NCI-H510A (cell line): ENCODE data around the gene STAG3.
A peak's percentile ranks its signal among the peaks of the same experiment; 100 is the strongest.
"Not testable (repeated sequence)": the region's sequence is repeated elsewhere in the genome, so short reads cannot be mapped to it uniquely, and the experiment has no call there.

Source experiments
- DNase-seq: peaks from one replicate; lab custom pipeline; 2025; lab: John Stamatoyannopoulos, UW

The STAG3 gene

DNA sequence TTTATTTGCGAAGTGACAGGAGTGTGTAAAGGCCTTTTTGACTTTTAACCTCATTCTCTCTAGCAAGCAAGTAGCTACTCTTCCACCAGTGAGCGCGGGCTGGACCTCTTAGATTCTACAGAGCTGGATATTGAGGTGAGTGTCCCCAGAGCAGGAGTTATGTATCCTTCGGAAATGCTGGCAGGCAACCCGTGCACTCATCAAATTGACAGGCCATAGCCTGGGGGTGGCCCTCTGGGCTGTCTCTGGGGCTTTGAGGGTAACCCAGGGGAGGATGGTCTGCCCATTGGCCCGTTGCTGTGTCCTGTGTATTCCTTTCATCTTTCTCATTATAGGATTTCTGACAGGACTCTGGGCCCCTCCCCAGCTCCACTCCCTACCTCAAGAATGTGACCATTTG is 36.0 kb downstream of the STAG3 start:
- DNase-seq = no peak

DNA sequence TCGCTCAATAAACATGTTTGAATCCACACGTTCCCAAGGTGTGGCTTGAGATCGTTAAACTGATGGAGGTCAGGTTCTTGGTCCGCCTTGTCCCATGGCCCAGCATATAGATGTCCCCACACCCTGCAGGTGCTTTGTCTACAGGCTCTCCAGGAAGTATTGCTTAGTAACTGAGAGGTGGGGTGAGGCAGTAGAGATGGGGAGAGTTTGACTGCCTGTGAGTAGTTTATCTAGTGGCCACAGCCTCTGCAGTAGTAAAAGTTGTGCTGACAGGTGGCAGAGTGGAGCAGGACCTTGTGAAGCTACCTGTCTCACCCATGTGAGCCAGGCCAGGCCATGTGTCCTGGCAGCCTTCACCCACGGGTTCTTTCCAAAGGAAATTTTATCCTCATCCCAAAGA is 36.6 kb downstream of the STAG3 start:
- DNase-seq = not testable (repeated sequence)

DNA sequence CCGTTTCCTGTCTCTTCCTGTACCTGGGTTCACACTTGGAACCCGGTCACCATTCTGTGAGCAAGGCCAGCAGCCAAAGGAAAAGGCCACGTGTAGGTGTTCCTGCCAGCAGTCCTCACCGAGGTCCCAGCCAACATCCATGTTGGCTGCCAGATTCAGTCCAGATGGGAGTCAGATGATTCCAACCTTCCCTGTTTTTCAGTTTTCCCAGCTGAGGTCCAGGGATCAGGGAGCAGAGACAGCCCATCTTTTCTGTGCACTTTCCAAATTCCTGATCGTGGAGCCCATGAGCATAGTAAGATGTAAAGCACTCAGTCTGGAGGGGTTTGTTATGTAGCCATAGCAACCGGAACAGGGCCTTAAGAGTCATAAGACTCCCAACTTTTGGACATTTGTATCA is 38.2 kb downstream of the STAG3 start:
- DNase-seq = no peak

DNA sequence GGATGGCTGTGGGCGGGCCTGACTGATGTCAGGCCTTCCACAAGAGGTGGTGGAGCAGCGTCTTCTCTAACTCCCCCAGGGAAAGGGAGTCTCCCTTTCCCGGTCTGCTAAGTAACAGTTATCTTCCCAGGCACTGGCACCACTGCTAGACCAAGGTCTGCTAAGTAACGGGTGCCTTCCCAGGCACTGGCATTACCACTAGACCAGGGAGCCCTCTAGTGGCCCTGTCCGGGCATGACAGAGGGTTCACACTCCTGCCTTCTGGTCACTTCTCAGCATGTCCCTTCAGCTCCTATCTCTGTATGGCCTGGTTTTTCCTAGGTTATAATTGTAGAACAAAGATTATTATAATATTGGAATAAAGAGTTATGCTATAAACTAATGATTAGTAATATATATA is 40.2 kb downstream of the STAG3 start:
- DNase-seq = not testable (repeated sequence)

DNA sequence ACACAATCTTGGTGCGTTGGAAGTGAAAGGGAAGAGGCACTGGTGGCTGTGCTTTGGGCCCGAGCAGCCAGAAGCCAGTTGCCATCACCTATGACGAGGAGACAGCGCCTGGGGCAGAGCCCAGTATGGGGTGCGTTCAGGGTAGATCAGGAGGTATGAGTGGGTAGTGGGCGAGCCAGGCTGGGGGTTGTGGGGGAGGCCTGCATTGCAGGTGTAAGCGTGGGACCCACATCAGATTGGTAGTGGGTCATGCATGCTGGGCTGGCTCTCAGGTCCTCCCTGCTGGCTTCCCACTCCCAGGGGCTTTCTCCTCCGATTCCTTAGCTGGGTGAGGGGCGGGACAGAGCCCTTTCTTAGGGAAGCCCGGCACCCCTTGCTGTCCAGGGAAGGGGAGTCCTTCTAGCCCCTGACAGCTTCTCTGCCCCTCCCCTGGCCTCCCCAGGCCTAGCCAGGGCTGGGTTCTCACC is 41.6 kb downstream of the STAG3 start:
- no peak for DNase-seq

DNA sequence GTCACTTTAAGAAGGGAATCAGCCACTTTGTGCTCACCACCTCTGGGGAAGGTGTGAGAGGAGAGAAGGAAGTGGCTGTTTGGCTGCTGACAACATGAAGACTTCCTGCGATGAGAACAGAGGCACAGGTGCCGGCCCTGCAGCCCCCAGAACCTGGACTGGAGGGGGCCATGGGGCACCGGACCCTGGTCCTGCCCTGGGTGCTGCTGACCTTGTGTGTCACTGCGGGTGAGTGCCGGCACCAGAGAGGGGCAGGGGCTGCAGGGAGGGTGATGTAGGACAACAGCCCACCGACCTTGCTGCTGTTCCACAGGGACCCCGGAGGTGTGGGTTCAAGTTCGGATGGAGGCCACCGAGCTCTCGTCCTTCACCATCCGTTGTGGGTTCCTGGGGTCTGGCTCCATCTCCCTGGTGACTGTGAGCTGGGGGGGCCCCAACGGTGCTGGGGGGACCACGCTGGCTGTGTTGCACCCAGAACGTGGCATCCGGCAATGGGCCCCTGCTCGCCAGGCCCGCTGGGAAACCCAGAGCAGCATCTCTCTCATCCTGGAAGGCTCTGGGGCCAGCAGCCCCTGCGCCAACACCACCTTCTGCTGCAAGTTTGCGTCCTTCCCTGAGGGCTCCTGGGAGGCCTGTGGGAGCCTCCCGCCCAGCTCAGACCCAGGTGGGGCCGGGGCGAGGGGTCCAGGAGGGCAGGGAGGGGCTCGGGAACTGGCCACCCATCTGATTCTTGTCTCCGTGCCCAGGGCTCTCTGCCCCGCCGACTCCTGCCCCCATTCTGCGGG is 42.3 kb downstream of the STAG3 start, which contains the start of gene PVRIG:
TSS of gene PVRIG (plus strand) at position 149 of the 785 bp plus-strand sequence. CDS start at position 171, 22 bp downstream.
- not testable (repeated sequence) for DNase-seq

DNA sequence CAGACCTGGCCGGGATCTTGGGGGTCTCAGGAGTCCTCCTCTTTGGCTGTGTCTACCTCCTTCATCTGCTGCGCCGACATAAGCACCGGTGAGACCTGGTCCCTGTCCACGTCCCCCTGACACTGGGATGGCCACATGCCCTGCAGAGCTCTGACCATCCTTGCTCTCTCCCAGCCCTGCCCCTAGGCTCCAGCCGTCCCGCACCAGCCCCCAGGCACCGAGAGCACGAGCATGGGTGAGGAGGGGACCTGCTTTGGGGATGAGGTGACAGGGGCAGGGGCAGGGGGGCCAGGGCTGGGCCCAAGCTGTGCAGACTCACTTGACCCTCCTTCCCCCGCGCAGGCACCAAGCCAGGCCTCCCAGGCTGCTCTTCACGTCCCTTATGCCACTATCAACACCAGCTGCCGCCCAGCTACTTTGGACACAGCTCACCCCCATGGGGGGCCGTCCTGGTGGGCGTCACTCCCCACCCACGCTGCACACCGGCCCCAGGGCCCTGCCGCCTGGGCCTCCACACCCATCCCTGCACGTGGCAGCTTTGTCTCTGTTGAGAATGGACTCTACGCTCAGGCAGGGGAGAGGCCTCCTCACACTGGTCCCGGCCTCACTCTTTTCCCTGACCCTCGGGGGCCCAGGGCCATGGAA is 43.0 kb downstream of the STAG3 start:
- DNase-seq = no peak

DNA sequence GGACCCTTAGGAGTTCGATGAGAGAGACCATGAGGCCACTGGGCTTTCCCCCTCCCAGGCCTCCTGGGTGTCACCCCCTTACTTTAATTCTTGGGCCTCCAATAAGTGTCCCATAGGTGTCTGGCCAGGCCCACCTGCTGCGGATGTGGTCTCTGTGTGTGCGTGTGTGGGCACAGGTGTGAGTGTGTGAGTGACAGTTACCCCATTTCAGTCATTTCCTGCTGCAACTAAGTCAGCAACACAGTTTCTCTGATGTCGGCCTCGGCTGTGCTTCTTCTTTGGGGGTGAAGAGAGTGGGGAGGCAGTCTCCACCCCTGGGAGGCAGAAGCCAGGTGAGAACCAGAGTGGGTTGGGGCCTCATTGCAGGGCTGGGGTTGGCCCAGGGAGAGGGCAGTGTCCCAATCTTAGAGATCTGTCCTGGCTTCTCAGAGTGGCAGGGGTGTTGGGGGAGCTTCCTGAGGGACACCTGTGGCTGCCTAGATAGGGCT is 43.6 kb downstream of the STAG3 start:
- DNase-seq = no peak

DNA sequence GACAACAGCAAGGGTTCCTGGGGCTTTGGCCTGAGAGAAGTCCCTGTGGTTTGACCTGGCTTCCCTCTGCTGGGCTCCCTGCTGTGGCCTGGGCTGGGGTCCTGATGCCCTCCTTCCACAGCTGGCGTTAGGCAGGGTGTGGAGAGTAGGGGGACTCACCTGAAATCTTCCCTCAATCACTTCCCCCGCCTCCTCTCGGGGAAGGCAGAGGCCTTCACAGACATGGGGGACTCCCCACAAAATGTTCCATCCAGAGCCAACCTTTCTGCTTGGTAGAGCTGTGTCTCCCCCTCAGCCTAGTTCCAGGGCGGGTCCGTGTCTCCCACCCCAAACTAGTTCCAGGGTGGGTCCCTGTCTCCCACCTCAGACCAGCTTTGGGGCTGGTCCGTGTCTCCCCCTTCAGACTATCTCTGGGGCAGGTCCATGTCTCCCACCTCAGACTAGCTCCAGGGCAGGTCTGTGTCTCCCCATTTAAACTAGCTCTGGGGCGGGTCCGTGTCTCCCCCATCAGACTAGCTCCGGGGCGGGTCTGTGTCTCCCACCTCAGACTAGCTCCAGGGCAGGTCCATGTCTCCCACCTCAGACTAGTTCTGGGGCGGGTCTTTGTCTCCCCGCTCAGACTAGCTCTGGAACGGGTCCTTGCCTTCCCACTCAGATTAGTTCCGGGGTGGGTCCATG is 44.2 kb downstream of the STAG3 start:
- DNase-seq = no peak

DNA sequence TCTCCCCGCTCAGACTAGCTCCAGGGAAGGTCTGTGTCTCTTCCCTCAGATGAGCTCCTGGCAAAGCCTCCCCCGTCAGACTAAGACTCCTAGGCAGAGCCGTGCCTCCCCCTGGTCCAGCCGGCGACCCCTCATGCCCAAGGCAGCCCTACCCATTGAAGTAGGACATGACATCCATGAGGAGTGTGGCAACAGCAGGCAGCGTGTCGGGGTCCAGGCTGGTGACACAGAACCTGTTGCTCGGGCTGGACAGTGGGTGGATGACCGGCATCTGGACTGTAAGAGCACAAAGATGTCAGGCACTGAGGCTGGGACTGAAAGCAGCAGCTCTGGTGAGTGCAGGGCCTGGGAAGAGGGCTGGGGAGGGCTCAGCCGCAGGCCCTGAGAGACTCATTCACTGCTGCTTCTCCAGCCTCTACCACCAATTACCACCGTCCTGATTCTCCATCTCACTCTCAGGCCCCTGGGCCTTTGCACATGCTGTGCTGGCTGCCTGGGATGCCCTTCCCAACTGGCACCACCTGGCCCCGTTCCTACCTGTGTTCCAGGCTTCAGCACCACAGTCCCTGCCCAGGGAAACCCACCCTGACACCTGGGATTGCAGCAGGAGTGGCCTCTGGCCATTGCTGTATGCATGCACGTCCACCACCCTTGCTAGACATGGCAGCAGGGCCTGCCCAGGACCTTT is 44.9 kb downstream of the STAG3 start:
- no peak for DNase-seq

DNA sequence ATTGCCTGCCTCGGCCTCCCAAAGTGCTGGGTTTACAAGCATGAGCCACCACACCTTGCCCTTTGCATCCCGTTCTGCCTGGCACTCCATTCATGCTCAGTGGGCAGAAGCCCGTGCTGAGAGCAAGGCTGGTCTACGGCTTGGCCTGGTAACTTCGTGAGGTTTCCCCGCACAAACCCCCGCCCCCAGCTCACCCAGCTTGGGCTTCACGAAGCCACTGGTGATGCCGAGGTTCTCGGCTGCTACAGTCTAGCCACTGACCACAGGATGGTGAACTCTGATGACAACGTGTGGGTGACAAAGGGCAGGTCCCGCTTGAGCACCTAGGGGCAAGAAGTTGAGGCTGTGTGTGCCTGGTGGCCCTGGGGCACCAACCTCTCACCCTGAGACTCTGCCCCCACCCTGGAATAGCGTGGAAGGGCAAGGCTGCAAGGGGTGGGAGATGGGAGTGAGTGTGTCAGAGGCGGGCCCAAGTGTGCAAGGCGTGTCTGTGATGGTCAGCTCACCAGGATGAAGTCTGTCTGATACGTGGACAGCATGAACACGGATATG is 45.7 kb downstream of the STAG3 start:
- not testable (repeated sequence) for DNase-seq

DNA sequence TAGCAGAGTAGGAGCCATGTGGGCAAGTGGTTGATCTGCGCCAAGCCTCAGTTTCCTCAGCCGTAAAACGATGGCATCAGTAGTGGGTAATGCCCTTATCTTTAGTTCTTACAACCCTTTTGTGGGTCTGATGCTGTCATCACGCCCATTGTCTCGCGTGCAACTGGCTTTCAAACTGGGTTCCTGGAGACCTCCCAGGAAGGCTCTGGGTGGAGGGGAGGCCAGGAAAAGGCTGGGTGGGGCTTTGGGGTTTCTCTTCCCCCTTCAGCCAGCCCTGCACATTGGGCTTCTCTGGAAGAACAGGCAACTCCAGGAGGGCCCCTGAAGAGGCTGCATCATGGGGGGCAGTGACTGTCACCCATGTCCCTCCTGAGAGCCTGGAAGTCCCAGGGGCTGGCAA is 47.2 kb downstream of the STAG3 start:
- not testable (repeated sequence) for DNase-seq

DNA sequence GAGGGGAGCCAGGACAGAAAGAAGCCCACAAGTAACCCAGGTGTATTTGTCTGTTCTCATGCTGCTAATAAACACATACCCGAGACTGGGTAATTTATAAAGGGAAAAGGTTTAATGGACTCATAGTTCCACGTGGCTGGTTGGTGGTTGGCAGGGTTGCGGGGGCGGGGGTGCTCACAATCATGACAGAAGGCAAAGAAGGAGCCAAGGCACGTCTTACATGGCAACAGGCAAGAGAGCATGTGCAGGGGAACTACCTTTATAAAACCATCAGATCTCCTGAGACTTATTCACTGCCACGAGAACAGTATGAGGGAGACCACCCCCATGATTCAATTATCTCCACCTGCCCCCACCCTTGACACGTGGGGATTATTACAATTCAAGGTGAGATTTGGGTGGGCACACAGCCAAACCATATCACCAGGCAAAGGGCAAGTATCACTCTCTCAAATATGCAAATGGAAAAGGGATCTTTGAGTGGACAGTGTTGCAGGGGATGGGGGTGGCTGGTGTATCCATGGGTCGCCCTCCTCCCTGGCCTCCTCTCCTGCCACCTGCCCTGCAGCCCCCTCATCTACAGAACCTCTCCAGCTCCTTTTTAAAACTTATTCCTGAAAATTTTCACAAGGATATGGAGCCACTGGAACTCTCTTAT is 57.1 kb downstream of the STAG3 start:
- DNase-seq = not testable (repeated sequence)

DNA sequence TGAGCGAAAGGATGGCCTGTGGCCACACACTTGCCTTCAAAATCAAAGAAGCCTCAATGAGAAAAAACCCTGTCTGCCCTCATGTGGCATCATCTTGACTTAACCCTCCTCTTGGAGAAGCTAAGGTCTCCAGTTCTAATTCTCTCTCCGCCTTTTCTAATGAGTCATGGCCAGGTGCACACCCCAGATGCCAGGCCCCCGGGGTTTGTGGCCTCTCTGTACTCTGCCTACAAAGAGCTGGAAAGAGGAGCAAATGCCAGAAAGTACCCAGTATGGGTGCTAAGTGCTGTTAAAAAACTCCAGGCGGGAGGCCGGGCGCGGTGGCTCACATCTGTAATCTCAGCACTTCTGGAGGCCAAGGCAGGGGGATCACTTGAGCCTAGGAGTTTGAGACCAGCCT is 62.3 kb downstream of the STAG3 start:
- not testable (repeated sequence) for DNase-seq

DNA sequence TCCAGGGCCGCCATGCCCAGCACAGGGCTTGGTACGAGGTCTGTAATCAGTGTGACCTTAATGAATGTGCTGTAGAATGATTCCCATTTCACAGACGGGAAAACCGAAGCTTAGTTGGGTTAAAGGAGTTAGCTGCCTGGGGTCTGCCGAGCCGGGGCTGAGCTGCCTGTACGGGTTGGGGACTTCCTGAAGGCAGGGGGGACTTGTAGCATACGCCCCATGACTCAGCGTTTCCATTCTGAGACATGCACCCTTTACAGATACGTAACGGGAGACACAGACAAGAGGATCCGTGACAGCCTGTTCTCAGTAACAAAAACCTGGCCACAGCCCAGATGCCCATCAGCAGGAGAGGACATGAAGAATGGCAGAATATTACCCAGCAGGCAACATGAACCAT is 65.7 kb downstream of the STAG3 start:
- DNase-seq = not testable (repeated sequence)

DNA sequence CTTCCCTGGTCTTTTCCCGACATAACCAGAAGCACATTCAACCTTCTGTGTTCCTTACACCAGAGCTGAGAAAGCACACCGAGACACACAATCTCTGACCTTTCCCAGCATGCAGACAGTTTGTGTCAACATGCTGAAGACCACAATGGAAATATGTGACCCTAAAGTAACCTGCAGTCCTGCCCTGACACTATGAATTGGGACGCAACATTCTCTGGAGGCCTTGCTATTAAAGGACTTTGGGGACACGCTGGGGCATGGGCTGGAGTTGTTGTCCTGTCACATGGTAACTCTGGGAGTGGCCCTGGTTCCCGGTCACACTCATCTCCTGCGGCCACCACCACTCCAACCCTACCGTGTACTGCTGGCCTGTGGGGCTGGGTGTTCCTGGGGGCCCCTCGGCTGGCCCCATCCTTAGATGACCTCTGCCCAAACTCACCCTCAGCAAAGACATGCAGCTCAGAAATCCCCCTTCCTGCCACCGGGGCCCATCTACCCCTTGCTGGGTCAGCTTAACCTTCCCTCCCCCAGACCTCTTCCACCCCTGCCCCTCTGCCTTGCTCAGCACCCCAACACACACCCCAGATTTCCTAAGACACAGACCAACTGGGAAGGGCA is 67.4 kb downstream of the STAG3 start:
- not testable (repeated sequence) for DNase-seq

DNA sequence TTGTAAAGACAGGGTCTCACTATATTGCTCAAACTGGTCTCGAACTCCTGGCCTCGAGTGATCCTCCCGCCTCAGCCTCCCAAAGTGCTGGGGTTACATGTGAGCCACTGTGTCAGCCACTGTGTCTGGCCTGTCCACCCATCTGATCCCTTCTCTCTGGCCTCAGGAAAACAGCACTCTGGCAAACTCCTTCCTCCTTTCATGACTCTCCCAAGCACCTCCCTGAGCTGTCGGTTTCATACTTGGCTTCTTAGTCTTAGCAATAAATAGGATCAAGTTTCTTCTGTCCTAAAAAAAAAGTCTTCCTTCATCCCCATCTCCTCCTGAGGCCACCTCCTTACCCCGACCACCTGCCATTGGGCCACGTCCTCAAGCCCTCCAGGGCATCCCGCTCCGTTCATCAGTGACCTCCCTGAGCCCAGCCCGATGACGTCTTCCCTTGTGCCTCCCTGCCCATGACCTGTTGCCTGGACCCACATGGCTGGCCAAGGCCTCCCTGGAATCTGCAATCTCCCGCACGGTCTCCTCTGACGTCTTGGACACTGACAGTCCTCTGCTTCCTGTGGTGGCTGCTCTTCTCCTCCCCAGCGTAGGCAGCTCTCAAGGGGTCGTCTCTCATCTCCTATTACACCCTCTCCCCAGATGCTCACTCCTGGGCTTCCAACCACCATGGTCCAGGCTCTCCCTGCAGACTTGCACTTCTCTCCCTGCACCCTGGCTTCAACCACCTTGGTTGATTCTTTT is 68.6 kb downstream of the STAG3 start:
- not testable (repeated sequence) for DNase-seq

DNA sequence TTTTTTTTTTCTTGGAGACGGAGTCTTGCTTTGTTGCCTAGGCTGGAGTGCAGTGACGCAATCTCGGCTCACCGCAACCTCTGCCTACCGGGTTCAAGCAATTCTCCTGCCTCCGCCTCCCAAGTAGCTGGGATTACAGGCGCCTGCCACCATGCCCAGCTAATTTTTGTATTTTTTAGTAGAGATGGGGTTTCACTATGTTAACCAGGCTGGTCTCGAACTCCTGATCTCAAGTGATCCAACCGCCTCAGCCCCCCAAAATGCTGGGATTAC is 69.1 kb downstream of the STAG3 start:
- not testable (repeated sequence) for DNase-seq

DNA sequence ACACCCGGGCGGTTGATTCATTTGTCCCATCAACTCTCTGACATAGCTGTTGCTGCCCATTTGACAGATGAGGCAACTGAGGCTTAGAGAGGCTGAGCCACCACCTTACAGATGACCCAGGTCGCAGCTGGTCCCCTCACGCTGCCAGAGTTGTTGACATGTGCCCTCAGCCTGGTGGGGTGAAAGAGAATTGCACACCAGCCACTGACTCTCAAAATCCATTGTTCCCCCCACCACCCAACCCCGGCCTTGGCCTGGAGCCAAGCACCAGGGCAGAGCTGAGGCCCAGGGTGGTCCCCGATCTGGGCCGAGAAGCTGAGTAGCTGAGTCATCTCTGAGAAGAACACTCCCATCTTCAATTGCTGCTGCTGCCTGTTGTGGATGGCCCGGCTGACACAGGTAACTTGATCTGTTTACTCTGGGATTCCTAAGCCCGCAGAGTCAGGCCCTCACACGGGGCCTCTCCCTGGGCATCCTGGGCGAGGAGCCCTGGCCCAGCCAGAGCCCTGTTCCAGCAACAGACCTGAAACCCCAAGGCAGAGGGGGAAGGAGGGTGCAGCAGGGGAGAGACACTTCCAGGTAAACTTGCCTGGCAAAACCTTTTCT is 69.5 kb downstream of the STAG3 start:
- peak; percentile 63 for DNase-seq

DNA sequence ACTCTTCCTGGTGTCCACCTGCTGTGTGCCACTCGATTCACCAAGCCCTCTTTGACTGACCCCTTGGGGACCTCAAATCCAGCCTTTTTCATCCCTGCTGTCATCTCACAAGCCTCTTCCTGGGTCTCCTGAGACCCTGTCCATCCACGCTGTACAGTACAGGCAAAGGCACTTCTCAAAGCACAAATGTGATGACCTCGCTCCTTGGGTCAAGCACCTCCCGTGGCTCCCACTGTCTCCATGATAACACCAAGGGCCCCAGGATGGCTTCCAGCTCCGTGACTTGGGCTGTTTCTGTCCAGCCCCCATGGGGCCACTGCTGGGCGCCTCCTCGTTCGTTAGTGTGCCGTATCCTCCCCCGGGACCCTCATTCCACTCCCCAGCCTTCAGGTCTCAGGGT is 70.8 kb downstream of the STAG3 start:
- DNase-seq = no peak
